LNCaP clone FGC (cell line): ENCODE results near the gene NPIPB6.

ENCODE experiments used
- DNase-seq: peaks from one replicate; pipeline ENCODE4 v3.0.0-alpha.2; 2011; ENCODE audit warnings: low read depth
- H3K4me3 ChIP-seq: 2 replicates; pipeline ENCODE4 v1.5.1; 2011; ENCODE audit warnings: mild to moderate bottlenecking, low read depth, low read length, control low read depth
- TF ChIP-seq, protein P1 (sequence below): IDR thresholded peaks from 2 replicates; pipeline ENCODE4 v1.5.1; 2012; ENCODE audit warnings: mild to moderate bottlenecking; ENCODE audit not compliant: control insufficient read depth, insufficient read depth; ENCODE audit errors: extremely low read depth

The NPIPB6 gene

DNA sequence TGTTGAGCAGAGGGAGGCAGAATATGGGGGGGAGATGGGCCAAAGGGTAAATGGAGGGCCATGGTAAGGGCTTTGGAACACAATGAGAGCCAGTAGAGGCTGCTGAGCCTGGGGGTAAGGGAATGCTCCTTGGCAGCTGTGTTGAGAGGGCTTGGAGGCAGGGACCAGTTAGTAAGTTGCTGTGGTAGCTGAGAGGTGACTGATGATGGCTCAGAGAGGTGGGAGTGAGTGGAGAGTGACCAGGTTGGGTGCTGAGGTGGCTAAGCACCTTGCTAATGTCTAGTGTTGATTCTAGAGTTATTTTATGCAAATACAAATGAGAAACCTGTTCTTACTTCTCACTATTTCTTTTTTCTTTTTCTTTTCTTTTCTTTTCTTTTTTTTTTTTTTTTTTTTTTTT is 60.2 kb downstream of the NPIPB6 start:
- no peak for DNase-seq
- H3K4me3 ChIP-seq, result no peak overlapping the region
- TF ChIP-seq, protein P1, sequence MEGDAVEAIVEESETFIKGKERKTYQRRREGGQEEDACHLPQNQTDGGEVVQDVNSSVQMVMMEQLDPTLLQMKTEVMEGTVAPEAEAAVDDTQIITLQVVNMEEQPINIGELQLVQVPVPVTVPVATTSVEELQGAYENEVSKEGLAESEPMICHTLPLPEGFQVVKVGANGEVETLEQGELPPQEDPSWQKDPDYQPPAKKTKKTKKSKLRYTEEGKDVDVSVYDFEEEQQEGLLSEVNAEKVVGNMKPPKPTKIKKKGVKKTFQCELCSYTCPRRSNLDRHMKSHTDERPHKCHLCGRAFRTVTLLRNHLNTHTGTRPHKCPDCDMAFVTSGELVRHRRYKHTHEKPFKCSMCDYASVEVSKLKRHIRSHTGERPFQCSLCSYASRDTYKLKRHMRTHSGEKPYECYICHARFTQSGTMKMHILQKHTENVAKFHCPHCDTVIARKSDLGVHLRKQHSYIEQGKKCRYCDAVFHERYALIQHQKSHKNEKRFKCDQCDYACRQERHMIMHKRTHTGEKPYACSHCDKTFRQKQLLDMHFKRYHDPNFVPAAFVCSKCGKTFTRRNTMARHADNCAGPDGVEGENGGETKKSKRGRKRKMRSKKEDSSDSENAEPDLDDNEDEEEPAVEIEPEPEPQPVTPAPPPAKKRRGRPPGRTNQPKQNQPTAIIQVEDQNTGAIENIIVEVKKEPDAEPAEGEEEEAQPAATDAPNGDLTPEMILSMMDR, result no peak

DNA sequence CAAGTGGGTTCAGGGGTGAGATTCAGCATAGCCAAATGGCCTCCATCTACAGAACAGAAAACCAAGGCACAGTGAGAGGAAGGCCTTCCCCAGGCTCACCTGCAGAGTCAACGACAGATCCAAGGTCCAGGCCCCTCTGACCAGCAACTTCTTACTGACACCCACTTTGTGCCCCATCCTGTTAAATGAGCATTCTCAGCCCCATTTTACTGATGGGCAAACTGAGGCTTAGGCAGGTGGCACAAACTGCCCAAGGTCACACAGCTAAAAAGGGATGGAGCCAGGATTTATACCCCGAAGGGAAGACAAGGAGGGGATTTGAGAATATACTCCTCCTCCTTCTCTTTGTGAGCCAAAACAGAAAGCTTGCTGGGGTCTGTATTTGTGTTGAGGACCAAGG is 61.7 kb downstream of the NPIPB6 start:
- TF ChIP-seq, protein P1, result no peak
- no peak for DNase-seq
- no peak overlapping the region for H3K4me3 ChIP-seq

DNA sequence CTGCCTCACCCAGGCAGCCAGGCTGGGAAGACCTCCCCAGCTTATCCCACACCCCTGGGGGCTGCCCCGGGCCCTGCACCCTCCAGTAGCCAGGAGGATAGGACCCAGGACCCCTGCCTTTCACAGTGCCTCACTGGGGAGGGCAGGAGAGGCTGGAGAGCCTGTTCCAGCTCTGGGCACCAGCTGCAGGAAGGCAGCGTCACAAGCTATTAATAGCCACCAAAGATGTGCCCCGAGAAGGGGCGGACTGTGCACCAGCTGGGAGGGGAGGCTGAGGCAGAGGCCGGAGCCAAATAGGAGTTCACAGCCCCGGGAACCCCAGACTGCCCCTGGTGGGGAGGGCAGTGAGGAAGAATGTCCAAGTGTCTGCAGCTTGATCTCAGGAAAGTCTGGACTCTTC is 62.2 kb downstream of the NPIPB6 start:
- no peak overlapping the region for H3K4me3 ChIP-seq
- DNase-seq, result no peak
- TF ChIP-seq, protein P1, result no peak

DNA sequence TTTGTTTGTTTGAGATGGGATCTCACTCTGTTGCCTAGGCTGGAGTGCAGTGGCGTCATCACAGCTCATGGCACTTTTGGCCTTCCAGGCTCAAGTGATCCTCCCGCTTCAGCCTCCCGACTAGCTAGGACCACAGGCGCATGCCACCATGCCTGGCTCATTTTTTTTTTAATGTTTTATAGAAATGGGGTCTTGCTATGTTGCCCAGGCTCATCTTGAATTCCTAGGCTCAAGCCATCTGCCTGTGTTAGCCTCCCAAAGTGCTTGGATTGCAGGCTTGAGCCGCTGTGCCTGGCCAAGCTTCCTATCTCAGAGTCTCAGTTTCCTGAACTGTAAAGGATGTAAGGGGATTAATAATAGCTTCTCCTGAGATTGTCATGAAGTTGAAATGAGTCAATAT is 63.0 kb downstream of the NPIPB6 start:
- DNase-seq, result no peak
- no peak overlapping the region for H3K4me3 ChIP-seq
- TF ChIP-seq, protein P1, result no peak

DNA sequence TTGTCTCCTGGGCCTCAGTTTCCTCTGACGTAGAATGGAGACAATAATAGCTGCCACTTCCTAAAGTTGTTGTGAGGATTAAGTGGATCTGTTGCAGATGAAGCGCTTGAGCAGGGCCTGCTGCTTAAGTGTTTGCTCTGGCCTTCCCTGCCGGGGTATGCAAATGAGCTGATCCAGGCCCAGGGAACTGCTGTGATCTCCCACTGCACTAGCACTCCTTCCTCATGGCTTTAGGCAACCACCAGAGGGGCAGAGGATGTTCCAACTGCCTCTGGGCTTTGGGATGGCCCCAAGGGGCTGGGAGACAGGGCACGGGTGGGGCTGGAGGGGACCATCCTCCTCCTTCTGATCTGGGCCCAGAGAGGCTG is 64.8 kb downstream of the NPIPB6 start:
- no peak for DNase-seq
- no peak overlapping the region for H3K4me3 ChIP-seq
- TF ChIP-seq, protein P1, result no peak

DNA sequence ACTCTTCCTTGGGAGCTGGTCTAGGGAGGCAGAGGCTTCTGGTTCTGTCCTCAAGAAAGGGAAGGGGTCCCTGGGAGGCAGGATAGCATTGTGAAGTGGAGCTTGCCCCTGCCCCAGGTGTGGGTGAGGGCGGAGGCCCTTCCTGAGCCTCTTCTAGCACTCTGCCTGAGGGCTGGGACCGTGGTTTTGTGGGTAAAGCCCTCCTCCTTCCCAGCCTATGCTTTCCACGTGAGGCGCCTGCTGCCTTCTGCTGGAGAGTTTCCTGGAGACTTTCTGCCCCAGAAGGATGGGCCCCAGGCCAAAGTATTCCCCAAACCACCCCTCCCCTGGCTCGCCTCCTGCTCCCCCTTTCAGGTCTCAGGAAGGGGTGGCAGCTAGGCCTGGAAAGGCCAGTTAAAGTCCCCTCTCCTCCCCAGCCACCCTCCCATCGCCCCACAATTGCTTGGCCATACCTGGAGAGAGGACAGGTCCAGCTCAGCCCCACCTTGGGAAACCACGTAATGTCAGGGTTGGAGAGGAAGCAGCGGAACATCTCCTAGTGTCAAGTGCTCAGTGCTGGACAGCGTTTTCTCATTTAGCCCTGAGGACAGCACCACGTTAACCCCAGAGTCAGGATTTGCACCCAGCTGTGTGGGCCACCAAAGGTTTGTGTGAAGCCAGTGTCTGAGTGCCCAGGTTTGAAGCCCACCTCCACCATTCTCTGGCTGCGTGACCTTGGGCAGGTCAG is 65.4 kb downstream of the NPIPB6 start:
- TF ChIP-seq, protein P1, result no peak
- no peak overlapping the region for H3K4me3 ChIP-seq
- DNase-seq, result no peak

DNA sequence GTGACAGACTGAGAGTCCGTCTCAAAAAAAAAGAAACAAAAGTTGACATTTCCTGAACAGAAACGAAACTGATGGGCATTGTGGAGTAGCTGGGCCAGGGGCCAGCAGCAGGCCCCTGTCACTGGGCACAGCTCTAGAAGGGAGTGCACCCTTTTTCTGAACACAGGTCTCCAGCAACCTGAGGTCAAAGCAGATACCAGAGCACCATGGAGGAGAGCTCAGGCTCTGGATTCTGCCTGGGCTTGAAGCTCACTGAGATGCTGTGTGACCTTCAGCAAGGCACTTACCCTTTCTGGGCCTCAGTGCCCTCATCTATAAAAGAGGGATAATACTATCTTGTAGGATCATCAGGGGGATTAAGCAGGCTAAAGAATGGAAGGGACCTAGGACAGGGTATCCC is 66.0 kb downstream of the NPIPB6 start:
- TF ChIP-seq, protein P1, result no peak
- DNase-seq, result no peak
- H3K4me3 ChIP-seq, result no peak overlapping the region
